Thyroid gland (tissue), 4 donors: ENCODE data around the gene ZNF26.

Experiments used
- POLR2A ChIP-seq, 2 donors: fragments of 450-650 bp; IDR thresholded peaks; one replicate each; pipeline ENCODE4 v1.6.1; 2017; ENCODE audit warnings: antibody characterized with exemption in 2 of 2, mild to moderate bottlenecking in 2 of 2, moderate library complexity in 1 of 2
- TF ChIP-seq, protein P1 (sequence below), 6 experiments: fragments of 200-600 bp in 3 of 6; fragments of 450-650 bp in 3 of 6; sonication (generic) in 3 of 6; IDR thresholded peaks; one replicate each; pipeline ENCODE4 v1.5.1; 2016 to 2019; ENCODE audit warnings: antibody characterized with exemption in 6 of 6, mild to moderate bottlenecking in 2 of 6, inconsistent platforms in 1 of 6, moderate library complexity in 1 of 6

DNA sequence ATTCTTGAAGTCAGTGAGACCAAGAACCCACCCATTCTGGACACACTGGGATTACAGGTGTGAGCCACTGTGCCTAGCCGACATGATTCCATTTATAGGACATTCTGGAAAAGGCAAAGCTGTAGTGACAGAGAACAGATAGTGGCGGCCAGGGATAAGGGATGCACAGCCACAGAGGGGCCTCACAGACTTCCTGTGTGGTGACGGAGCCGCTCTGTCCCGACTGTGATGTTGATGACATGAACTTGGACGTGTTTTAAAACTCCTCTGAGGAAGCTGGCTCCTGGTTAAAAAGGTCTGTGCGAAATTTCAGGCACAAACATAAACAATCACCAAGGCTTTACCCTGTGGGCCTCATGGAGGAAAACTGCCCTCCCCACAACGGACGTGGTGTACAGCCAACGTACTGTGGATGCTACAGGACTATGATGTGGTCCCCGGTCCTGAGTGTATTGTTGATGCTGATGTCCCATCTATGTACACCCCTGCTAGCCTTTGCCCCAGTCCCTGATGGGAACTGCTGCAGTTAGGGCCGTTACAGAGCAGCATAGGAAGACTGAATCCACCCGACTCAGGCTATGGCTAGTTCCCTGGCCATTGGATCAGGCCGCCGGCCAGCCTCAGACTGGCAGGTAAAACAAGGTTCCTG lies 46.0 kb upstream of the ZNF26 start:
- TF ChIP-seq, protein P1, sequence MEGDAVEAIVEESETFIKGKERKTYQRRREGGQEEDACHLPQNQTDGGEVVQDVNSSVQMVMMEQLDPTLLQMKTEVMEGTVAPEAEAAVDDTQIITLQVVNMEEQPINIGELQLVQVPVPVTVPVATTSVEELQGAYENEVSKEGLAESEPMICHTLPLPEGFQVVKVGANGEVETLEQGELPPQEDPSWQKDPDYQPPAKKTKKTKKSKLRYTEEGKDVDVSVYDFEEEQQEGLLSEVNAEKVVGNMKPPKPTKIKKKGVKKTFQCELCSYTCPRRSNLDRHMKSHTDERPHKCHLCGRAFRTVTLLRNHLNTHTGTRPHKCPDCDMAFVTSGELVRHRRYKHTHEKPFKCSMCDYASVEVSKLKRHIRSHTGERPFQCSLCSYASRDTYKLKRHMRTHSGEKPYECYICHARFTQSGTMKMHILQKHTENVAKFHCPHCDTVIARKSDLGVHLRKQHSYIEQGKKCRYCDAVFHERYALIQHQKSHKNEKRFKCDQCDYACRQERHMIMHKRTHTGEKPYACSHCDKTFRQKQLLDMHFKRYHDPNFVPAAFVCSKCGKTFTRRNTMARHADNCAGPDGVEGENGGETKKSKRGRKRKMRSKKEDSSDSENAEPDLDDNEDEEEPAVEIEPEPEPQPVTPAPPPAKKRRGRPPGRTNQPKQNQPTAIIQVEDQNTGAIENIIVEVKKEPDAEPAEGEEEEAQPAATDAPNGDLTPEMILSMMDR (IDR thresholded peaks at IDR 0.05): no peak
- TF ChIP-seq POLR2A (IDR thresholded peaks at IDR 0.05): no peak
